HAP-1 (cell line): Measurements from ENCODE around the gene ADAM12.
A peak's percentile ranks its signal among the peaks of the same experiment; 100 is the strongest.

Experiments used
- DNase-seq, 2 experiments: peaks; one replicate each; pipeline ENCODE4 v3.0.0-alpha.2; 2016 to 2020; ENCODE audit warnings: low spot score in 2 of 2
- H3K27me3 ChIP-seq: fragments of 250-450 bp; sonication (Bioruptor Pico); 2 replicates; pipeline ENCODE4 v1.5.1; 2020; ENCODE audit warnings: low read depth, mild to moderate bottlenecking, moderate library complexity
- H3K36me3 ChIP-seq: fragments of 250-450 bp; sonication (Bioruptor Pico); replicated peaks from 2 replicates; pipeline ENCODE4 v1.5.1; 2020; ENCODE audit warnings: mild to moderate bottlenecking
- H3K4me1 ChIP-seq: fragments of 250-450 bp; sonication (Bioruptor Pico); 2 replicates; pipeline ENCODE4 v1.5.1; 2020; ENCODE audit warnings: mild to moderate bottlenecking
- H3K4me3 ChIP-seq: fragments of 250-450 bp; sonication (Bioruptor Pico); 2 replicates; pipeline ENCODE4 v1.5.1; 2020; ENCODE audit warnings: mild to moderate bottlenecking, moderate library complexity
- H3K9me3 ChIP-seq: fragments of 250-450 bp; sonication (Bioruptor Pico); 2 replicates; pipeline ENCODE4 v1.5.1; 2020; ENCODE audit warnings: mild to moderate bottlenecking, moderate library complexity
- in situ Hi-C: fragments of 300-500 bp; cut with MboI; formaldehyde crosslinking; loops from 3 replicates; pipeline ENCODE4 v1.14.3; 2020; ENCODE audit warnings: low sequenced_read_pairs, inconsistent platforms, mixed read lengths

Gene ADAM12

DNA sequence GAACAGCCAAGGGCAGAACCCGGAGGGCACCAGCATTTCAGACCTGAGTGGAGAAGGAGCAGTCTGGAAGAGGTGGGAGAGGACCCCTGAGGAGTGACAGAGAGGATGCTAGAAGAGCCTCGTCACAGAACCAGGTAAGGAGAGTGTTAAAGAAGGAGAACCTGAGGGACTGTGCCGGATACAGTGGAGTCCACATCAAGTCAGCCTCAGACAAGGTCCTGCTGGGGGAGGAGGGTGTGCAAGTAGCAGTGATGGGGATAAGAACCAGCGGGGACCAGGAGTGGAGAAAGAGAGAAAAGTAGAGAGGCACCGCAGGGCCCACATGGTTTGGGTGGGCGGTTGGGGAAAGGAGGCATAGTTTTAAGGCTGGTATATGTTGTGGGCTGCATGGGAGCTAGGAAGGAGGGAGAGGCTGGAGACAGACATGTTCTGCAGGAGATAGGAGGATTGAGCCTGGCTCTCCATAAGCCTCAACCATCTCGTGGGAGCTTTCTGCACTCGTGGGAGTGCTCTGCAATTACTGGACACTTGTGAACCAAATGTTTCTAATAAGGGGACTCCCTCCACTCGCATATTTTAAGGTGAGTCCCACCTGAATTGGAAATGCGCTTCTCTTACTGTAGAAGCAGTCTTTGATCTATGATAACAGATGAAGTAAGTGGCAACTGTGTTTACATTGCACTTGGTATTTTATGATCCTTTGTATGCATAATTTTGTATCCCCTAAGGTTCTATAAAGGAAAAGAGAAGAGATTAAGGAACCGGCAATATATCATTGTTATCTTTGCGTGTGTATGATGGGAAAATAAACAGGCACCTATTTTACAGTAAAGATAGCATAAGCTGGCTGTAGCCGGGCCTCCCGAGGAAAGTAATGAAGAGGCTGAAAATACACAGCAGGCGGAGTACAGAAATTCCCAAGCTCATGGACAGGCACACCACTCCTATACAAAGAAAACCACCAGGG, 154.8 kb downstream of the ADAM12 start:
- no peaks in the 10 kb centered on the region for H3K9me3 ChIP-seq
- in situ Hi-C loops = no loop called here
- no peaks in the 10 kb centered on the region for H3K27me3 ChIP-seq
- no peaks in the 10 kb centered on the region for H3K36me3 ChIP-seq
- H3K4me1 ChIP-seq = peaks cover 2% of the 10 kb centered on the region
- H3K4me3 ChIP-seq = no peak overlapping the region
- DNase-seq = no peak

DNA sequence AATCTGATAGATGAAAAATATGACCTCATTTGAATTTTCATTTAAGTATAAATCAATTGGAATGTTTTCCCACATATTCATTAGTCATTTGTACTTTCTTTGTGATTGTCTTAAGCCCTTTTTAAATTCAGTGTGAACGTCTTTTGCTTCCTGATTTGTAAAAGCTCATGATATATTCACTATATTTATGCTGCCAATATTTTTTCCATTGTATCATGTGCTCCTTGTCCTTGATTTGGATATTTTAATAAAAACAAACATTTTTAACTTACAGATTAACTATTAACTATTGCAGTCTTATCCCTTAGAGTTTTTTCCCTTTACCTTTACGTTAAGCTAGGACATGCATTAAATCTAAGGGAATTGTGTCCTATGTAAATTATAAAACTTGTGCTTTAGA, 157.7 kb downstream of the ADAM12 start:
- no peaks in the 10 kb centered on the region for H3K27me3 ChIP-seq
- in situ Hi-C loops = no loop called here
- no peaks in the 10 kb centered on the region for H3K9me3 ChIP-seq
- no peak for DNase-seq
- H3K36me3 ChIP-seq = no peaks in the 10 kb centered on the region
- no peak overlapping the region for H3K4me3 ChIP-seq
- H3K4me1 ChIP-seq = peaks cover 5% of the 10 kb centered on the region

DNA sequence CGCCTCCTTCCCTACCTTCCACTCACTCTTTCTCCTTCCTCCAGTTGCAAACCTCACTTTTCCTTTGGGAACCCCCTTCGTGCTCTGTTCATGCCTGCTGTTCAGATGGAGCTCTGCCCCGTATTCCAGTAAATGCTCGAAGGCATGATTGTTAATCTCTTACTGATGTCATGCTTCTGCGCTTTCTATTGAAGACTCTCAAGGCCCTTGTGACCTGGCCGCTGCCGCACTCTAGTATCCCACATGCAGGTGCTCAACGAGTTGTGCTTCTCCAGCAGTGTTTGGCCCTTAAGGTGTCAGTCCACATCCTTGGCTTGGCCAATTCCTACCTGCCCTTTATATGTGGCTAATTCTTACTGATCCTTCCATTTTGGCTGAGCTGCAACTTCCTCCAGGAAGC, 158.6 kb downstream of the ADAM12 start:
- Histone ChIP-seq H3K27me3 (no peaks in the 10 kb centered on the region), H3K4me1 (peaks cover 5% of the 10 kb centered on the region), H3K36me3 (no peaks in the 10 kb centered on the region), H3K9me3 (no peaks in the 10 kb centered on the region), H3K4me3 (no peak overlapping the region)
- in situ Hi-C loops = no loop called here
- no peak for DNase-seq

DNA sequence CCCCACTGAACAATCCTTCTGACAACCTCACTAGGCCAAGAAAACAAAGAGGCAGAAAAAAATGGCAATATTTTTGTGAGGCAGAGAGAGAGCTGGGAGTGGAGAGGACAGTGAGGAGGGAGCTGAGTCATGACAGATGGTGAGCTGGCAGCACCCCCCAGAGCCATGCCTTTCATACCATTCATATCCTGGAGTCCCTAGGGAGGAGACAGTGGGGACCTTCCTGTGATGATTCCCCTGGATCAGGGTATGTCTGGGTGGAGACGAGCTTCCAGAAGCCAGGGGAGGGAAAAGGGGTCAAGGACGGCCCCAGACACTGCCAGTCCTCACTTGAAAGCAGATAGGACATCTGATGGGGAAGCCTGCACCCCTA, 160.5 kb downstream of the ADAM12 start:
- H3K36me3 ChIP-seq = no peaks in the 10 kb centered on the region
- no peaks in the 10 kb centered on the region for H3K27me3 ChIP-seq
- DNase-seq = no peak
- peaks cover 5% of the 10 kb centered on the region for H3K4me1 ChIP-seq
- H3K9me3 ChIP-seq = no peaks in the 10 kb centered on the region
- no peak overlapping the region for H3K4me3 ChIP-seq
- in situ Hi-C loops = no loop called here

DNA sequence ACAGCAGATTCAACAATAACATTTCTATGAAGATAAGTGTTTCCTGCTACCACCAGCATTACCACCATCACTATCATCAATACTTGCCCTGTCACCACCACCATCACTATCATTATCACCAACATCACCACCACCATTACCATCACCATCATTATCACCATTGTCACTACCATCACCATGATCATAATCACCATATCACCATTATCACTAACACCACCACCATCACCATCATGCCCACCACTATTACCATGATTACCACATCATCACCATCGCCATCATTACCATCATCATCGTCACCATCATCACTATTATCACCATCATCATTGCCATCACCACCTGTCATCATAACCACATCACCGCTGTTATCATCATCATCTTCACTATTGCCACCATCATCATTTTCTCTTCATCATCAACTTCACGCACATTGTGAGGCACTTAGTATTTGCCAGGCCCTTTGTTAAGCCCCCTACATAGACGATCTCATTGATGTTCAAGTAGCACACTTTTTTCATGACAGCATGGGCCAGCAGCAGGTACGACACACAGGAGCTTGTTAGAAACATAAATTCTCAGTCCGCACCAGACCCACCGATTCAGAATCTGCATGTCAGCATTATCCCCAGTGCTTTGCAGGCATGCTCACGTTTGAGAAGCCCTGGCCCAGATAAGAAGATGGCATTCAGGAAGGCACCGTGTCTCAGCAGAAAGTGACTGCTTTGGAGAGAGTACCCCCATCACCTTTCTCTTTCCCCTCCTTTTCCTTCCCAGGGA, 161.1 kb downstream of the ADAM12 start:
- Histone ChIP-seq H3K9me3 (no peaks in the 10 kb centered on the region), H3K4me3 (no peak overlapping the region), H3K36me3 (no peaks in the 10 kb centered on the region), H3K4me1 (peaks cover 5% of the 10 kb centered on the region), H3K27me3 (no peaks in the 10 kb centered on the region)
- no peak for DNase-seq
- in situ Hi-C loops = no loop called here

DNA sequence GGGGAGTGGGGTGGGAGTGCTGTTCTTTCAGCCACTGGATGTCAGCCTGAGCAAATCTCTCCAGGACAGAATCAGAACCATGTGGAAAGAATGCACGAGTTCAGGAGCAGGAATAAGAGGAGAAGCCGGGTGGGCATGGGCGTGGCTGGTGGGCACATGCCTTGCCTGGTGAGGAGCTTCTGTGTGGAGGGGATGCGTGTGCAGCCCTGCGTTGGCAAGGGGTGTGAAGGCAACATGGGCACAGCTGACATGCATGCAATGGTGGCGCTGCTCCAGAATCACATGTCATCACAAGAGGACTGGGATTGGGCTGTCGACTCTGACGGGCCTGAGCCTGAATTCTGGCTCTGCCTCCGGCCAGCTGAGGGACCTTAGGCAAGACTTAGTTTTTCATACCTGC, 162.1 kb downstream of the ADAM12 start:
- no peak for DNase-seq
- Histone ChIP-seq H3K9me3 (no peaks in the 10 kb centered on the region), H3K4me3 (no peak overlapping the region), H3K27me3 (no peaks in the 10 kb centered on the region), H3K36me3 (no peaks in the 10 kb centered on the region), H3K4me1 (peaks cover 5% of the 10 kb centered on the region)
- in situ Hi-C loops = no loop called here

DNA sequence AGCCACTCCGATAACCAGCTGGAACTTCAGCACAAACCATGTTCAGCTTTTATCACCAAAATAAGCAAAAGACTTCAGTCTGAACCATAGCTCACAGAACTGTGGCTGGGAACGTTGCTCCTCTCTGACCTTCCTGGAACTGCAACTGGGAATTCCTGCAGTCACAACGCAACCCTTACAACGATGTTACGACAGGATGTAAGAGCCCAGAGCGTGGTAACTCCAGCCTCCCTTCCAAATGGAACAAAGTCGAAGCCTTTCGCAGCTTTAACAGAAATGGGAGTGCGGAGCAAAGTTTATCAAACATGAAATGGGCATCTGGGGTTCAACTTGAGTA, 162.6 kb downstream of the ADAM12 start:
- Histone ChIP-seq H3K9me3 (no peaks in the 10 kb centered on the region), H3K36me3 (no peaks in the 10 kb centered on the region), H3K4me3 (no peak overlapping the region), H3K27me3 (no peaks in the 10 kb centered on the region), H3K4me1 (peaks cover 6% of the 10 kb centered on the region)
- no peak for DNase-seq
- in situ Hi-C loops = no loop called here

DNA sequence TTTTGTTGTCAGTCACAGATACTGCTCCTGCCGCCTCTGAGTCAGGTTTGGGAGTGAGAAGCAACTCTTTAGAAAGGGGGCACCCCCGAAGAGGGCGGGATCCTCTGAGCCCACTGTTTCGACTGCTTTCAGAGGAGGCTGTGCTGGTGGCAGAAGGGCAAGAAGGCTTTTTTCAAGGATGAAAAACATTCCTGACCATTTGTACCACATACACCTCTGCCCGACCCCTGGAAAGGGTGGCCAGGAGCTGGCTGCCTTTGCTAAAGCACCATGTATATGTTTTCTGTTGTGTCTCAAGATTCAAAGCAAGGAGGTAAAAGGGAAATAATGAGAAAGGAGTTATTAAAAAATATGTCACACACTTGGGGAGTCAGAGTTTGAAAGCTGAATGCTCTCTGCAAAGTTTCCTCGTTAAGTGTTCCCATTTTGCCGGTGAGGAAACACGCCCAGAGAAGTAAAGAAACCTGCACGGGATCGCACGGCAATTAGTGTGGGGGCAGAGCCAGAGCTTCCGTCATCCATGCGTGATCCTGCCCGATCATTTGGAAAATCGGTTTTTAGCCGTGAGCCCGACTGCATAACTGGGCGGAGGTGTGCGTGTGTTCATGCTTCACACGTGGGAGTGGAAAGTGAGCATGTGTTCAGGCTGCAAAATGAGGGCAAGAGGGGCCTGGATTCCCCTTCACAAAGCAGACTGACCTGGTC, 163.2 kb downstream of the ADAM12 start:
- in situ Hi-C loops = no loop called here
- no peaks in the 10 kb centered on the region for H3K9me3 ChIP-seq
- no peaks in the 10 kb centered on the region for H3K27me3 ChIP-seq
- peaks cover 12% of the 10 kb centered on the region for H3K4me1 ChIP-seq
- no peak overlapping the region for H3K4me3 ChIP-seq
- no peaks in the 10 kb centered on the region for H3K36me3 ChIP-seq
- DNase-seq = no peak

DNA sequence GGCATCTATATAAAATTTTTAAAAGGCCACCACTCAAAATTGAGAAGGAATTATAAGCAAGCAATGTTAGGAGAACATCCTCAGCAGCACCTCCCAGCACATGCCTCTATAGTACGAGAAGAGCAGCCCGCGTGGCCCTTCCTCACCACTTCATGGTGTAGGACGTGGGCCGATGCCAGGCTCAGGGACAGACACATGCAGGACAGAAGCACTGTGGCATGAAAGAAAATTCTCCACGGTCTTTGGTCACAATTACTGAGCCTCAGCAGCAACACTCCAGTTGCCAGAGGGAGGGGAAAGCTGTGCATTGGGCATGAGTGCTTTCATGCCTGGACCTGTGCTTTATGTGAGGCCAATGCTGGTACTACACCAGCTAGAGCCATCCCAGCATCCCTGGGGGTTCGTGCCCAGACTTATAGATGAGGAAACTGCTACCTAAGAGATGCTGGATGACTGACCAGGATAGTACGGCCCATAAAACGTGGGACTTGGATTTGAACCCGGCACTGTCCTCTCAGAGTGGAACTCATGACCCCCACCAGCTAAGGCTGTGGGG, 164.7 kb downstream of the ADAM12 start:
- in situ Hi-C loops = no loop called here
- H3K9me3 ChIP-seq = no peaks in the 10 kb centered on the region
- H3K4me1 ChIP-seq = peaks cover 26% of the 10 kb centered on the region
- H3K4me3 ChIP-seq = no peak overlapping the region
- no peak for DNase-seq
- no peaks in the 10 kb centered on the region for H3K36me3 ChIP-seq
- no peaks in the 10 kb centered on the region for H3K27me3 ChIP-seq

DNA sequence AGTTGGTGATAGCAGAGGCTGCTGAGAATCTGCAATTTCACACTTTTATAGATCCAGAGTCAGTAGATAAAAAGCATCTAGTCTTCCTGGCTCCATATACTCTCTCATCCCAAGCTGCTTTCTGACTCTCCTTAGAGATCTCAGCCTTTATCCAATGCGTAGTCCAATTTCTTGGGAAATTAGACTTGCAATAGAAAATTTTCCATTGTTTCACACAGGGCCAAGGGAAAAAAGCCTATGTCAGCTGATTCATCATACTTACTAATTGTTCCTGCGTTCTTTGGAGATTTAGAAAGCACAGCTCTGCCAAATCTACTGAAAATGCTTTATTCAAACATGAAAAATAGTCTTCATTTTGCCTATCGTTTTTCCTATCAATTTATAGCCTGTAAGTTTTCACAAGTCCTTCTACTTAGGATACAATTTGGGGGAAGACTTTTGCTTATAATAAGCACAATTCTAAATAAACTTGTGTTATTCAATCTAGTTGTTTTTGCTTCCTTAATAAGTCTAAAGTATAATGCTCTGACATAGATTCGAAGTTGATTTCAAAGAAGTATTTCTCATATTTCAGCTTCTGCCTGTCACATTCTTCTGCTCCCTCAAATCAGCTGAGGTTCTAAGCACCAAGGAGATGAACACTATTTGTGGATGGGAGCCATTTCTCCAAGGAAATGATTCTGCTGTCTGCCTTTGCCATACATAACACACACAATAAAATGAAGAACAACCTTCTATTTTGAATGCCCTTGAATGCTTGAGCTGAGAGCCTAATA, 165.4 kb downstream of the ADAM12 start:
- H3K27me3 ChIP-seq = no peaks in the 10 kb centered on the region
- H3K4me1 ChIP-seq = peaks cover 23% of the 10 kb centered on the region
- no peak overlapping the region for H3K4me3 ChIP-seq
- H3K36me3 ChIP-seq = no peaks in the 10 kb centered on the region
- in situ Hi-C loops = no loop called here
- no peaks in the 10 kb centered on the region for H3K9me3 ChIP-seq
- no peak for DNase-seq

DNA sequence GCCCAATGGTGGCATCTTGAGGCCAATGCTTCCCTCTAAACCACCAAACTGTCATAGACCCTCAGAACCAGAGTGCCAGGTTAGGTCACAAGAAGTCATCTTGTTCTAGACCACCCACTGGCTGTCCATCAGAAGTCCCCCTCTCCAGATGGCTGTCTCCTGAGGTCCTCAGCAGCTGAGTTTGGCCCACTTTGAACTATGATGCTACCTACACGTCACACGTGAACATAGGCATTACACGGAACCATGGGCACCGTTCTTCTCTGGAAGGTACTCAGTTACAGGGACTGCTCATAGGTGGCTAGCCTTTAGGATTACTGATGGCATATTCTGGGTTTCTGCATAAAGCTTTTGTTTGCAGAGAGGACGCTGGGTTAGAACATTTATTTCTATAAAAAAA, 166.4 kb downstream of the ADAM12 start:
- in situ Hi-C loops = no loop called here
- Histone ChIP-seq H3K4me3 (no peak overlapping the region), H3K9me3 (no peaks in the 10 kb centered on the region)

DNA sequence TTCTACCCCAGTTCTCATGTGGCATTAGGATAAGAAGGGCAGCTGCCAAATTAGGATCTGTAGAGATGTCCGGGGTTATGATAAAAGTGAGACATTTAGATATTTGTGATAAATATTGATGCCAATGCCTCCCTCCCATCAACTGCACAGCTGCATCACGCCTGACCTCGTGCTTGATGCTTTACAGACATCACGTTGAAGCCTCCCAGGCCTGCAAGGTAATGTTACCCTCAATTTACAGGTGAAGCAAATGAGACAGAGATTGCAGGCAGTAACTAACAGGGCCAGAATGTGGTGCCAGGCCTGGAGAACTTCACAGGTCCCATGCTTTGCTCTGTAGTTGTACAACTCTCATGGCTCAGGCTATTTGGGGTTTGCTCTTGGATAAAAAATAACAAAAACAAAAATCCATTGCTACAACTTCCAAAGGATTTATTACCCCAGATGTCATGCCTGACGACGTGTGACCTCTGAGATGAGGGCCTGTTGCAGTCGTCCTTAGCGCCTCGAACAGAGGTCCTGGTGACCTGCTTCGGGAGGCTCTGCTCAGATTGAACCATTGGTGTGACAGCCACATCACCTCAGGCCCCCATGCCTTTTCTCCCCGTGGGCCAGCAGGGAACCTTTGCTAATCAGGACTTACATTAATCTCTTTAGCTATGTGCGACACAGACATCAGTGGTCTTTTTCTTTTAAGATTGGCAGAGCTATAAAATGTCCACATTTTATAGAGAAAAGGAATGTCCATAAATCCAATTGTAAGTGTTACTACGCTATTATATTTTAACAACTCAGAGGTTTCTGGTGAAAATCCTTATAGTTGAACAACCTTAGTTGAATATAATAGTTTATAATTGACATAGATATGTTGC, 169.3 kb downstream of the ADAM12 start:
- H3K4me3 ChIP-seq = no peak overlapping the region
- no peaks in the 10 kb centered on the region for H3K9me3 ChIP-seq
- DNase-seq = peak; percentile 72 to 79
- H3K27me3 ChIP-seq = no peaks in the 10 kb centered on the region
- peaks cover 40% of the 10 kb centered on the region for H3K4me1 ChIP-seq
- in situ Hi-C loops = no loop called here
- H3K36me3 ChIP-seq = no peaks in the 10 kb centered on the region

More for the DNA sequence above, 166.4 kb downstream of the ADAM12 start:
- peaks cover 23% of the 10 kb centered on the region for H3K4me1 ChIP-seq
- DNase-seq = no peak
- H3K36me3 ChIP-seq = no peaks in the 10 kb centered on the region
- H3K27me3 ChIP-seq = no peaks in the 10 kb centered on the region
